SK-N-SH (cell line): ENCODE measurements around the gene PDGFB. TPM values are rescaled to one million over a fixed set of nuclear protein-coding genes. Genes with fewer than 3 reads are reported as not detected.

ENCODE experiments used
- CTCF ChIA-PET: fragments of 300-600, 350-600 bp; formaldehyde crosslinking; extraction: SDS; loops from one replicate; lab custom pipeline; 2021; lab: Yijun Ruan, JAX
- POLR2A ChIA-PET: fragments of 350-600 bp; sonication (Branson Sonifier 250); formaldehyde crosslinking; extraction: SDS; loops from one replicate; lab custom pipeline; 2020; ENCODE audit warnings: antibody characterized with exemption, inconsistent platforms; lab: Yijun Ruan, JAX
- DNase-seq: peaks from one replicate; pipeline ENCODE4 v3.0.0; 2012
- H2AFZ ChIP-seq: fragments of 200-600 bp; sonication (generic); 2 replicates; pipeline ENCODE4 v1.8.1; 2016; ENCODE audit warnings: antibody characterized with exemption, mild to moderate bottlenecking, low read depth
- H3F3A ChIP-seq: fragments of 200-600 bp; sonication (generic); replicated peaks from 2 replicates; pipeline ENCODE3; 2016; ENCODE audit warnings: antibody characterized with exemption, mild to moderate bottlenecking; ENCODE audit not compliant: insufficient read depth
- H3K27ac ChIP-seq, 2 experiments: fragments of 200-500 bp in 1 of 2; fragments of 200-600 bp in 1 of 2; sonication (Bioruptor generic) in 1 of 2; sonication (generic), shearing (Covaris generic) in 1 of 2; 2 replicates each; pipeline versions ENCODE4 v1.5.1 to v1.6.1; 2014 to 2016; ENCODE audit warnings: low read depth in 2 of 2, inconsistent platforms in 1 of 2, low read length in 1 of 2, mild to moderate bottlenecking in 1 of 2, mixed read lengths in 1 of 2
- H3K27me3 ChIP-seq: fragments of 200-600 bp; sonication (generic), shearing (Covaris generic); 2 replicates; pipeline ENCODE4 v1.6.1; 2016; ENCODE audit warnings: mixed run types; ENCODE audit not compliant: insufficient read depth
- H3K36me3 ChIP-seq, 2 experiments: fragments of 200-500 bp in 1 of 2; fragments of 200-600 bp in 1 of 2; sonication (Bioruptor generic) in 1 of 2; sonication (generic) in 1 of 2; replicated peaks in 1 of 2; 2 replicates each; pipeline versions ENCODE3 to v1.5.1; 2014 to 2016; ENCODE audit warnings: low read length in 1 of 2, mild to moderate bottlenecking in 1 of 2; ENCODE audit not compliant: insufficient read depth in 2 of 2, control insufficient read depth in 1 of 2
- H3K4me1 ChIP-seq, 2 experiments: fragments of 200-500 bp in 1 of 2; fragments of 200-600 bp in 1 of 2; sonication (Bioruptor generic) in 1 of 2; sonication (generic), shearing (Covaris generic) in 1 of 2; 2 replicates each; pipeline versions ENCODE4 v1.5.1 to v1.6.1; 2014 to 2016; ENCODE audit warnings: low read depth in 1 of 2, low read length in 1 of 2, mixed run types in 1 of 2; ENCODE audit not compliant: insufficient read depth in 2 of 2, control insufficient read depth in 1 of 2
- H3K4me2 ChIP-seq: fragments of 200-600 bp; sonication (generic), shearing (Covaris generic); 2 replicates; pipeline ENCODE4 v1.6.1; 2017; ENCODE audit warnings: mixed run types
- H3K4me3 ChIP-seq, 2 experiments: fragments of 200-500 bp in 1 of 2; fragments of 200-600 bp in 1 of 2; sonication (Bioruptor generic) in 1 of 2; sonication (generic), shearing (Covaris generic) in 1 of 2; 2 replicates each; pipeline versions ENCODE4 v1.5.1 to v1.8.1; 2014 to 2016; ENCODE audit warnings: low read depth in 2 of 2, inconsistent platforms in 1 of 2, low read length in 1 of 2, mild to moderate bottlenecking in 1 of 2, mixed read lengths in 1 of 2, moderate library complexity in 1 of 2
- H3K79me2 ChIP-seq: fragments of 200-600 bp; sonication (generic); 2 replicates; pipeline ENCODE4 v1.8.1; 2017; ENCODE audit warnings: mild to moderate bottlenecking; ENCODE audit not compliant: insufficient read depth
- H3K9ac ChIP-seq: fragments of 200-600 bp; sonication (generic); 2 replicates; pipeline ENCODE4 v1.6.1; 2017; ENCODE audit warnings: mixed run types
- H3K9me2 ChIP-seq: fragments of 200-600 bp; sonication (generic); 2 replicates; pipeline ENCODE4 v1.6.1; 2017; ENCODE audit warnings: mixed run types
- H3K9me3 ChIP-seq: fragments of 200-600 bp; sonication (generic); 2 replicates; pipeline ENCODE4 v1.6.1; 2017; ENCODE audit warnings: mixed run types, mild to moderate bottlenecking, moderate library complexity
- H4K20me1 ChIP-seq: fragments of 200-600 bp; sonication (generic); 2 replicates; pipeline ENCODE4 v1.6.1; 2017; ENCODE audit warnings: mild to moderate bottlenecking, mixed run types; ENCODE audit not compliant: insufficient read depth
- CHD2 ChIP-seq: fragments of 150-350 bp; IDR thresholded peaks from 2 replicates; pipeline ENCODE4 v1.6.1; 2018; ENCODE audit warnings: low read length; ENCODE audit not compliant: partially characterized antibody
- ELF1 ChIP-seq: IDR thresholded peaks from 2 replicates; pipeline ENCODE4 v1.4.0; 2012
- FOXM1 ChIP-seq: IDR thresholded peaks from 2 replicates; pipeline ENCODE4 v1.4.0; 2012; ENCODE audit warnings: low read depth, mild to moderate bottlenecking
- GATA2 ChIP-seq: sonication (generic); formaldehyde crosslinking; IDR thresholded peaks from 2 replicates; pipeline ENCODE4 v1.5.0; 2020; ENCODE audit warnings: mild to moderate bottlenecking, missing genetic modification reagents
- JUND ChIP-seq: IDR thresholded peaks from 2 replicates; pipeline ENCODE4 v1.4.0; 2012
- MXI1 ChIP-seq: IDR thresholded peaks from 2 replicates; pipeline ENCODE4 v1.6.1; 2012; ENCODE audit warnings: mild to moderate bottlenecking, low read depth, low read length, improper control_type of control experiment
- NRF1 ChIP-seq: IDR thresholded peaks from 2 replicates; pipeline ENCODE4 v1.6.1; 2012; ENCODE audit warnings: low read depth, mild to moderate bottlenecking, low read length
- POLR2AphosphoS5 ChIP-seq: IDR thresholded peaks from 2 replicates; pipeline ENCODE4 v1.6.1; 2012; ENCODE audit warnings: low read depth, low read length
- REST ChIP-seq: IDR thresholded peaks from 2 replicates; pipeline ENCODE4 v1.6.1; 2012; ENCODE audit warnings: mild to moderate bottlenecking, low read depth, low read length, moderate library complexity
- RFX5 ChIP-seq: IDR thresholded peaks from 2 replicates; pipeline ENCODE4 v1.6.1; 2012; ENCODE audit warnings: mild to moderate bottlenecking, improper control_type of control experiment, low read length
- RXRA ChIP-seq: IDR thresholded peaks from 2 replicates; pipeline ENCODE4 v1.4.0; 2012; ENCODE audit warnings: low read depth, mild to moderate bottlenecking, borderline replicate concordance
- SMC3 ChIP-seq: IDR thresholded peaks from 2 replicates; pipeline ENCODE4 v1.6.1; 2012; ENCODE audit warnings: low read depth, low read length, improper control_type of control experiment
- YY1 ChIP-seq: IDR thresholded peaks from 2 replicates; pipeline ENCODE4 v1.4.0; 2012; ENCODE audit warnings: low read depth, mild to moderate bottlenecking
- WGBS: methylation state at CpG from one replicate; pipeline ENCODE4 v1.1.6; 2017; ENCODE audit warnings: low lambda C conversion rate; 5-methylcytosine and 5-hydroxymethylcytosine counted together
- polyA plus RNA-seq, 3 experiments: library from polyadenylated mRNA; depleted of rRNA; stranded (reverse); fragments of >200 nt; gene quantifications; 2 replicates each; pipeline ENCODE4 v1.2.3, GENCODE V29; 2012
- TF ChIP-seq, protein P1 (sequence below): IDR thresholded peaks from 2 replicates; pipeline ENCODE4 v1.4.0; 2012; ENCODE audit warnings: low read depth, borderline replicate concordance
- TF ChIP-seq, protein P2 (sequence below): fragments of 150-350 bp; IDR thresholded peaks from 2 replicates; pipeline ENCODE4 v1.6.1; 2016; ENCODE audit warnings: mild to moderate bottlenecking, low read depth, low read length

The PDGFB gene
- polyA plus RNA-seq, 1 of the 3 experiments (the other 2 are of a cell fraction), result 0.44 TPM

DNA sequence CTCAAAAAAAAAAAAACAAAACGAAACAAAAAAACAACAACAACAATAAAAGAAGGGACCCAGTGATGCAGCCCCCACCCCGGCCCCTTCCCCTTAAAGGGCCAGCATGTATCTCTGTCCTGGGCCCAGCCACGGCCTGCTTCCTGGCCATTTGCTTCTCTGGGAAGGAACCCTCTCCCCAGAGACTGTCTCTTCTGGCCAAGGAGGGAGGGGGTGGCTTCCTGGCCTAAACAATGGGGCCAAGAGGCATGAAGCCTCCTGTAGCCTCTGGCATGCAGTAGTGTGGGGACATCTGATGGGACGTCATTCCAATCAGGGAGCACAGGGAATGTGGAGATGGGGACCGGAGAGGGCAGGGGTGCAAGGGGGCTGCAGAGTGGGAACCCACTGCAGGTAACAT, 25.5 kb upstream of the PDGFB start:
- no peak overlapping the region for H2AFZ ChIP-seq
- no peak for TF ChIP-seq JUND
- TF ChIP-seq POLR2AphosphoS5, result no peak
- no peak for TF ChIP-seq NRF1
- TF ChIP-seq SMC3, result no peak
- TF ChIP-seq, protein P1, sequence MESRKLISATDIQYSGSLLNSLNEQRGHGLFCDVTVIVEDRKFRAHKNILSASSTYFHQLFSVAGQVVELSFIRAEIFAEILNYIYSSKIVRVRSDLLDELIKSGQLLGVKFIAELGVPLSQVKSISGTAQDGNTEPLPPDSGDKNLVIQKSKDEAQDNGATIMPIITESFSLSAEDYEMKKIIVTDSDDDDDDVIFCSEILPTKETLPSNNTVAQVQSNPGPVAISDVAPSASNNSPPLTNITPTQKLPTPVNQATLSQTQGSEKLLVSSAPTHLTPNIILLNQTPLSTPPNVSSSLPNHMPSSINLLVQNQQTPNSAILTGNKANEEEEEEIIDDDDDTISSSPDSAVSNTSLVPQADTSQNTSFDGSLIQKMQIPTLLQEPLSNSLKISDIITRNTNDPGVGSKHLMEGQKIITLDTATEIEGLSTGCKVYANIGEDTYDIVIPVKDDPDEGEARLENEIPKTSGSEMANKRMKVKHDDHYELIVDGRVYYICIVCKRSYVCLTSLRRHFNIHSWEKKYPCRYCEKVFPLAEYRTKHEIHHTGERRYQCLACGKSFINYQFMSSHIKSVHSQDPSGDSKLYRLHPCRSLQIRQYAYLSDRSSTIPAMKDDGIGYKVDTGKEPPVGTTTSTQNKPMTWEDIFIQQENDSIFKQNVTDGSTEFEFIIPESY, result no peak
- TF ChIP-seq REST, result no peak
- TF ChIP-seq, all 33 proteins: peak for 0
- H3K36me3 ChIP-seq, result no peaks in the 10 kb centered on the region
- H3K9me3 ChIP-seq, result no peaks in the 10 kb centered on the region
- H3K4me3 ChIP-seq, result no peak overlapping the region
- no peaks in the 10 kb centered on the region for H3K79me2 ChIP-seq
- POLR2A ChIA-PET, result no interaction called here
- no peak overlapping the region for H3K4me2 ChIP-seq
- H3K27ac ChIP-seq, result no peak overlapping the region
- CTCF ChIA-PET, result interaction anchor here (0.5 kb wide), 1 partner anchor 55 kb away, joined by 3 read pairs; no protein-coding TSS in a partner anchor
- no peak for DNase-seq
- H3K4me1 ChIP-seq, result no peaks in the 10 kb centered on the region
- H3F3A ChIP-seq, result no peaks in the 10 kb centered on the region
- WGBS, result 50% methylated on average over 2 of the region's 5 CpGs
- H3K9me2 ChIP-seq, result no peaks in the 10 kb centered on the region
- no peak overlapping the region for H3K9ac ChIP-seq
- no peaks in the 10 kb centered on the region for H3K27me3 ChIP-seq
- no peaks in the 10 kb centered on the region for H4K20me1 ChIP-seq

DNA sequence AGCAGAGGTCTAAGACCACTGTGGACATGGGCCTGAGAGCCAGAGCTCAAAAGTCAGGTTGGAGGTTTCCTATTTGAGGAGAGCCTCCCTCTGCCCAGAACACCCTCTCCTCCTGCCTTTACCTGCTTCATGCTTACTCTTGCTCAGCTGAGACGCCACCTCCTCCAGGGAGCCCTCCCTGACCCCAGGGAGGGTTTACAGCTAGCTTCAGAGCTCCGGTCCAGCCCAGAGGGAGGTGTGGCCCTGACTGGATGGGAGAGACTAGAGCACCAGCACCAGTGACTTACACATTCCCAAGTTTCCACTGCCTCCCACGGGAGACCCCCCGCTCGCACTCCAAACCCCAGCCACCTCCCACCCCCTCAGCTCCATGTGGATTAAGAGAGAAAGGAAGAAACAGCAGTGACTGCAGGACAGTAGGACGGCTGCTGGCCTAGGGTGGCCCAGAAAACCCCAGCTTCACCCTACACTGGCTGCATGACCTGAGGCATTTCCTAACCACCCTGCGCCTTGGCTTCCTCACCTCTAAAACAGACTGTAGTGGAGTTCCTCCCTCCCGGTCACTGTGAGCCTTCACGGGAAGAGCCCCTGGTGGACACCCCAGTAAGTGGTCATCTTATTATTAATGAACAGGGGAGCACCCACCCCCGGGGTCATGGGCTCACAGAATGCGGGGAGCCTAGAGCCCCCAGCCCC, 24.5 kb upstream of the PDGFB start:
- H3F3A ChIP-seq, result no peaks in the 10 kb centered on the region
- CTCF ChIA-PET, result interaction anchor here (0.5 kb wide), 1 partner anchor 54 kb away, joined by 3 read pairs; no protein-coding TSS in a partner anchor
- H3K27ac ChIP-seq, result no peak overlapping the region
- no peaks in the 10 kb centered on the region for H3K27me3 ChIP-seq
- no CpG with 5 or more reads among the region's 11 CpGs for WGBS
- H3K36me3 ChIP-seq, result no peaks in the 10 kb centered on the region
- no peaks in the 10 kb centered on the region for H3K4me1 ChIP-seq
- no peak for DNase-seq
- POLR2A ChIA-PET, result no interaction called here
- no peaks in the 10 kb centered on the region for H3K9me3 ChIP-seq
- no peak overlapping the region for H3K4me3 ChIP-seq
- H3K9me2 ChIP-seq, result no peaks in the 10 kb centered on the region
- H3K79me2 ChIP-seq, result no peaks in the 10 kb centered on the region
- H2AFZ ChIP-seq, result no peak overlapping the region
- no peak overlapping the region for H3K4me2 ChIP-seq
- H3K9ac ChIP-seq, result no peak overlapping the region
- no peaks in the 10 kb centered on the region for H4K20me1 ChIP-seq
- TF ChIP-seq, protein P2, sequence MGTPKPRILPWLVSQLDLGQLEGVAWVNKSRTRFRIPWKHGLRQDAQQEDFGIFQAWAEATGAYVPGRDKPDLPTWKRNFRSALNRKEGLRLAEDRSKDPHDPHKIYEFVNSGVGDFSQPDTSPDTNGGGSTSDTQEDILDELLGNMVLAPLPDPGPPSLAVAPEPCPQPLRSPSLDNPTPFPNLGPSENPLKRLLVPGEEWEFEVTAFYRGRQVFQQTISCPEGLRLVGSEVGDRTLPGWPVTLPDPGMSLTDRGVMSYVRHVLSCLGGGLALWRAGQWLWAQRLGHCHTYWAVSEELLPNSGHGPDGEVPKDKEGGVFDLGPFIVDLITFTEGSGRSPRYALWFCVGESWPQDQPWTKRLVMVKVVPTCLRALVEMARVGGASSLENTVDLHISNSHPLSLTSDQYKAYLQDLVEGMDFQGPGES, result no peak
- TF ChIP-seq FOXM1 (no peak), YY1 (no peak), MXI1 (no peak), RFX5 (no peak), ELF1 (no peak), REST (no peak), POLR2AphosphoS5 (no peak), GATA2 (CRISPR knock-in tag) (no peak), RXRA (no peak), CHD2 (no peak)
